ENCODE measurements around the gene FAM24A. TPM values are rescaled to one million over a fixed set of nuclear protein-coding genes. Genes with fewer than 3 reads are reported as not detected.
"Not testable (repeated sequence)": the region's sequence is repeated elsewhere in the genome, so short reads cannot be mapped to it uniquely, and the experiment has no call there.

FAM24A gene
- total RNA-seq, result not detected

GRCh38 chr10:122910310-122910709, at the start of gene FAM24A:
TSS of gene FAM24A (plus strand) at chr10:122910610. CDS start at chr10:122911635, 1,025 bp downstream.
- H3K4me1 Mint-ChIP-seq (ENCODE audit: low read depth in 2 of 2), result no peaks in the 10 kb centered on the region
- ATAC-seq (no peak), DNase-seq (ENCODE audit: low spot score) (no peak)
- H3K36me3 Mint-ChIP-seq, result no peaks in the 10 kb centered on the region
- H3K27ac Mint-ChIP-seq, result no peak within 1 kb of the TSS
- no peaks in the 10 kb centered on the region for H3K9me3 Mint-ChIP-seq
- no peak within 1 kb of the TSS for H3K4me3 Mint-ChIP-seq
- H3K27me3 Mint-ChIP-seq, result peaks cover 18% of the 10 kb centered on the region in 2 donors

- H3K9me3 Mint-ChIP-seq, result peaks cover 3% of the 10 kb centered on the region
Observed at GRCh38 chr10:122861711-122862161, 48.7 kb upstream of the FAM24A start.

DNA sequence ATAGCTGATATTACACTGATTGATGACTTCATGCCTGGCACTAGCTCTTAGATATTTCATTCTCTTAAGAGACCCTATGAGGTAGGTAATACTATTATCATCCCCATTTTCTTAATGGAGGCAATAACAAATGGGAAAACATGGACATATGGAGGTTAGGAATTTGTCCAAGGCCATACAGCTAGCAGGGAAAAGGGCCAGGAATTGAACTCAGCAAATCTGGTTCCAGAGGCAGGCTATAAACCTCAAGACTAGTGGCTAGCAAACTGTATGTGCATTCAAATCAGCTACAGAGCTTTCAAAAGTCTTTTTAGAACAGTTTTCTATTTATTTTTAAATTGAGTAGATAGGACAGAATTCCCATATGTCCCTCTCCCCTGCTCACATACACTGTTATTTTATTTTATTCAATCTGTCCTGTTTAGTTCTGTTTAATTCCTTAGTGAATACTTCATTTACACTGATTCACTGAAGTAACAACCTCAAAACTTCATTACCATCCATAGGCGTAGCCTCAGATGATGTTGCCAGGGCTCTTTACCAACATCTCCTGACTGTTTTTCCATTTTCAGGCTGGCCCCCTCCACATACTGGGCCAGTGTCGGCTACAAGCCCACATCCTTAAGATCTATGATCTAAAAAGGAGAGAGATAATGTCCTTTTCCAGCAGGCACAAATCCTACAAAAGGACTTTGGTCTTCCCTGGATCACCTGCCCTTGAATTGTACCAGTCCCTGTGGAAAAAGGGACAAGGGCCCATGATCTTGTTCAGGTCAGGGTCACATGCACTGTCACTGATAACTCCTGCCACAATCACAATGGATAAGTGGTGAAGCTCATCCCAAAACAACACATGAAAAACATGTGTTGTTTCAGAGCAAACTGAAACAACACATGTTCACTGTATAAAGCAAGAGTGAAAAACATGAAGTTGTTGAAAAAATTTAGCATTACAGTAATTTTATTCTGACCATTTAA, 46.9 kb upstream of the FAM24A start:
- ATAC-seq (no peak), DNase-seq (ENCODE audit: low spot score) (no peak)
- H3K27ac Mint-ChIP-seq, result no peak overlapping the region
- no peak overlapping the region for H3K4me3 Mint-ChIP-seq
- peaks cover 6% of the 10 kb centered on the region for H3K36me3 Mint-ChIP-seq
- peaks cover 15 to 25% of the 10 kb centered on the region in 2 donors for H3K4me1 Mint-ChIP-seq (ENCODE audit: low read depth in 2 of 2)
- H3K9me3 Mint-ChIP-seq, result peaks cover 3% of the 10 kb centered on the region
- H3K27me3 Mint-ChIP-seq, result no peaks in the 10 kb centered on the region

More at GRCh38 chr10:122861711-122862161, 48.7 kb upstream of the FAM24A start:
- H3K27me3 Mint-ChIP-seq, result no peaks in the 10 kb centered on the region
- no peak overlapping the region for H3K27ac Mint-ChIP-seq
- DNase-seq (ENCODE audit: low spot score) (no peak), ATAC-seq (no peak)
- H3K4me1 Mint-ChIP-seq (ENCODE audit: low read depth in 2 of 2), result peaks cover 13 to 14% of the 10 kb centered on the region in 2 donors
- H3K4me3 Mint-ChIP-seq, result no peak overlapping the region
- H3K36me3 Mint-ChIP-seq, result no peaks in the 10 kb centered on the region

GRCh38 chr10:122864194-122864592, 46.2 kb upstream of the FAM24A start:
- no peak for DNase-seq (ENCODE audit: low spot score)
- H3K4me1 Mint-ChIP-seq (ENCODE audit: low read depth in 2 of 2), result peaks cover 16 to 25% of the 10 kb centered on the region in 2 donors
- H3K27ac Mint-ChIP-seq, result no peak overlapping the region

DNA sequence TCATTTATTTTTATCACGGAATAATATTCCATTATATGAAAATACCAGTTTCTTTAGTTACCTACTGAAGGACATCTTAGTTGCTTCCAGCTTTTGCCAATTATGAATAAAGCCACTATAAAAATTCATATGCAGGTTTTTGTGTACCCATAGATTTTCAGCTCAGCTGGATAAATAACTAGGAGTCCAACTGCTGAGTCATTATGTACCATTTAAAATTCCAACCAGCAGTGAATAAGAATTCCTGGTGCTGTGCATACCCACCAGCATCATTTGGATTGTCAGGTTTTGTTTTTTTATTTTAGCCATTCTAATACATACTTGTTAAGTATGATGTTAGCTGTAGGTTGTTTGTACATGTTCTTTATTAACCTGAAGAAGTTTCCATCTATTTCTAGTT, 45.5 kb upstream of the FAM24A start:
- H3K27me3 Mint-ChIP-seq, result no peaks in the 10 kb centered on the region
- peaks cover 2% of the 10 kb centered on the region for H3K9me3 Mint-ChIP-seq
- H3K36me3 Mint-ChIP-seq, result peaks cover 13% of the 10 kb centered on the region
- DNase-seq (ENCODE audit: low spot score), result no peak
- peaks cover 21 to 33% of the 10 kb centered on the region in 2 donors for H3K4me1 Mint-ChIP-seq (ENCODE audit: low read depth in 2 of 2)
- no peak overlapping the region for H3K27ac Mint-ChIP-seq
- ATAC-seq, result no peak
- no peak overlapping the region for H3K4me3 Mint-ChIP-seq

More at GRCh38 chr10:122864194-122864592, 46.2 kb upstream of the FAM24A start:
- H3K9me3 Mint-ChIP-seq, result no peaks in the 10 kb centered on the region
- peaks cover 6% of the 10 kb centered on the region for H3K36me3 Mint-ChIP-seq
- no peak for ATAC-seq
- H3K4me3 Mint-ChIP-seq, result no peak overlapping the region
- H3K27me3 Mint-ChIP-seq, result no peaks in the 10 kb centered on the region

DNA sequence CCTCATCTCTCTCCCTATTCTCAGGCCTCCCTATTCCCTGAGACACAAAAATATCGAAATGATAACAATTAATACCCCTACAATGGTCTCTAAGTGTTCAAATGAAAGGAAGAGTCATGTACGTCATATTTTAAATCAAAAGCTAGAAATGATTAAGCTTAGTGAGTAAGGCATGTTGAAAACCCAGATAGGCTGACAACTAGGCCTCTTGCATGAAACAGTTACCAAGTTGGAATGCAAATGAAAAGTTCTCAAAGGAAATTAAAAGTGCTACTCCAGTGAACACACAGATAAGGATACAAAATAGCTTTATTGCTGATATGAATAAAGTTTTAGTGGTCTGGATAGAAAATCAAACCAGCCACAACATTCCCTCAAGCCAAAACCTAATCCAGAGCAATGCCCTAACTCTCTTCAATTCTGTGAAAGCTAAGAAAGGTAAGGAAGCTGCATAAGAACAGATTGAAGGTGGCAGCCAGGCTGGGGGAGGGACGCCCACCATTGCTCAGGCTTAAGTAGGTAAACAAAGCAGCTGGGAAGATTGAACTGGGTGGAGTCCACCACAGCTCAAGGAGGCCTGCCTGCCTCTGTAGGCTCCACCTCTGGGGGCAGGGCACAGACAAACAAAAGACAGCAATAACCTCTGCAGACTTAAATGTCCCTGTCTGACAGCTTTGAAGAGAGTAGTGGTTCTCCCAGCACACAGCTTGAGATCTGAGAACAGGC, 43.5 kb upstream of the FAM24A start:
- H3K27me3 Mint-ChIP-seq; H3K9me3 Mint-ChIP-seq; DNase-seq (ENCODE audit: low spot score); H3K4me3 Mint-ChIP-seq; ATAC-seq: not testable (repeated sequence)
- H3K27ac Mint-ChIP-seq, result peak overlapping the region in 1 of 2 donors; percentile 35
- peaks cover 16% of the 10 kb centered on the region for H3K36me3 Mint-ChIP-seq
- H3K4me1 Mint-ChIP-seq (ENCODE audit: low read depth in 2 of 2), result peaks cover 18 to 36% of the 10 kb centered on the region in 2 donors

GRCh38 chr10:122868768-122869167, 41.6 kb upstream of the FAM24A start:
- H3K9me3 Mint-ChIP-seq, result not testable (repeated sequence)
- H3K36me3 Mint-ChIP-seq, result peaks cover 16% of the 10 kb centered on the region

GRCh38 chr10:122871947-122872346, 38.5 kb upstream of the FAM24A start:
- not testable (repeated sequence) for H3K9me3 Mint-ChIP-seq
- H3K4me1 Mint-ChIP-seq (ENCODE audit: low read depth in 2 of 2), result peaks cover 17 to 48% of the 10 kb centered on the region in 2 donors

More at GRCh38 chr10:122868768-122869167, 41.6 kb upstream of the FAM24A start:
- not testable (repeated sequence) for DNase-seq (ENCODE audit: low spot score); H3K27ac Mint-ChIP-seq; H3K27me3 Mint-ChIP-seq; H3K4me3 Mint-ChIP-seq; ATAC-seq
- H3K4me1 Mint-ChIP-seq (ENCODE audit: low read depth in 2 of 2), result peaks cover 17 to 33% of the 10 kb centered on the region in 2 donors

GRCh38 chr10:122875843-122876466, 34.5 kb upstream of the FAM24A start:
- Mint-ChIP-seq H3K36me3 (peaks cover 12% of the 10 kb centered on the region), H3K27me3 (no peaks in the 10 kb centered on the region), H3K9me3 (no peaks in the 10 kb centered on the region), H3K27ac (no peak overlapping the region), H3K4me3 (no peak overlapping the region), H3K4me1 (ENCODE audit: low read depth in 2 of 2) (peaks cover 34 to 60% of the 10 kb centered on the region in 2 donors)
- ATAC-seq (no peak), DNase-seq (ENCODE audit: low spot score) (no peak)

More at GRCh38 chr10:122871947-122872346, 38.5 kb upstream of the FAM24A start:
- peaks cover 27% of the 10 kb centered on the region for H3K36me3 Mint-ChIP-seq
- not testable (repeated sequence) for H3K4me3 Mint-ChIP-seq; H3K27ac Mint-ChIP-seq; ATAC-seq; H3K27me3 Mint-ChIP-seq; DNase-seq (ENCODE audit: low spot score)

DNA sequence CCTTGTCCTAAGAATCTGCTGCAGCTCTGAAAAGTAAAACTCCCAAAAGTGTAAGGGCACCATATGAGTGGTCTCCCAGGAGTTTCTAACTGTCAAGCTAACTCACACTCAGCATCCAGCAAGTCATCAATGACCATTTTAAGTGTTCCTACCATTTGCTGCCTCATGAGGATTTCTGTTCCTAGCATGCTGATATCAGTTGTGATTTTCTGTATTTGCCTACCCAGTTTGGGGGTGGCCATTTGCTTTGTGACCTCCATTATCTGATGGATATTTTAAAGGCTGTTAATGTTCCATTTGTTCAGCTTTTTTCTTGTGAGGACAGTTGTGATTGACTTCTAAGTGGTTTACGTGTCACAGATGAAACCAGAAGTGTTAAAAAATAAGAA, 33.9 kb upstream of the FAM24A start:
- DNase-seq (ENCODE audit: low spot score), result no peak
- Mint-ChIP-seq H3K4me1 (ENCODE audit: low read depth in 2 of 2) (peaks cover 34 to 60% of the 10 kb centered on the region in 2 donors), H3K27ac (no peak overlapping the region), H3K4me3 (no peak overlapping the region), H3K9me3 (no peaks in the 10 kb centered on the region), H3K36me3 (peaks cover 12% of the 10 kb centered on the region), H3K27me3 (no peaks in the 10 kb centered on the region)
- no peak for ATAC-seq

DNA sequence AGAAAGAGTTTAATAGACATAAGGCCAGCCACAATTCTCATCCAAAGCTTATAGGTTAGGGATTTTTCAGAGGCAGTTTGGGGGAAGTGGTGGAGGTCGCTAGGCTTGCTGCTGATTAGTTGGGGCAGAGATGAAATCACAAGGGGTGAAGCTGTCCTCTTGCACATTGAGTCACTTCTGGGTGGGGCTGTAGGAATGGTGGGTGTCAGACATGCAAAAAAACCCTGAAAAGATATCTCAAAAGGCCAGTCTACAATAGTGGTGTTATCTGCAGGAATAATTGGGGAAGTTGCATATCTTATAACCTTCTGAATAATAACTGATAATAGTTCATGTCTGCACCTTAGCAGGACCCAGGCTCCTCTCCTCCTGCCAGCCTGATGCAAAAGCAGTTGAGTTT, 33.1 kb upstream of the FAM24A start:
- DNase-seq (ENCODE audit: low spot score) (no peak), ATAC-seq (no peak)
- Mint-ChIP-seq H3K36me3 (peaks cover 12% of the 10 kb centered on the region), H3K4me3 (peak overlapping the region; percentile 92), H3K4me1 (ENCODE audit: low read depth in 2 of 2) (peaks cover 34 to 60% of the 10 kb centered on the region in 2 donors), H3K27me3 (no peaks in the 10 kb centered on the region), H3K27ac (no peak overlapping the region), H3K9me3 (no peaks in the 10 kb centered on the region)

DNA sequence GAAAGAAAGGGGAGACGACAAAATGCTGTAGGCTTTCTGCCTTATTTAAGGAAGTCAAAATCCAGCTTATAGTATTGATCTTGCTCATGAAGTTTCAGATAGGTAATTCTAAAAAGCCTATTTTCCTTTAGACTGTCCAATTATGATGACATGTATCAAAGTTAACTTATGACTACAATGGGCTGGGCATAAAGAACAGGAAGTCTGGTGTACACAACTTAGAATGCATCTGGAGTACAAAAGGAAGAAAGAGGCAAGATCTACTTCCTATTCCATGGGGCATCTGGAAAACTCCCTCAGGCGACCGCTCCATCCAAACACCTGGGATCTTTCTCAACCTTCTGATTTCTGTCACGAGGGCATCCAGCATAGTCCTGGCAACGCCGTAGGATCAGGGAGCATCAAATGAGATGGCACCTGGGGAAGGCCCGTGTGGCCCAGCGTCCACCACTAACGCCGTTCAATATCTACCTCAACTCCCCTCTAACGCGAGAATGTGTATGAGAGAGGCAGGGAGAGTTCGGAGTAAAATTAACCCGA, 31.5 kb upstream of the FAM24A start:
- DNase-seq (ENCODE audit: low spot score), result no peak
- peak overlapping the region; percentile 92 for H3K4me3 Mint-ChIP-seq
- no peaks in the 10 kb centered on the region for H3K9me3 Mint-ChIP-seq
- peak overlapping the region; percentile 90 to 95 for H3K27ac Mint-ChIP-seq
- peaks cover 12% of the 10 kb centered on the region for H3K36me3 Mint-ChIP-seq
- peak; percentile 17 to 61 for ATAC-seq
- peaks cover 34 to 59% of the 10 kb centered on the region in 2 donors for H3K4me1 Mint-ChIP-seq (ENCODE audit: low read depth in 2 of 2)
- no peaks in the 10 kb centered on the region for H3K27me3 Mint-ChIP-seq
